Measurements from ENCODE around the gene CCNH. TPM values are rescaled to one million over a fixed set of nuclear protein-coding genes. Genes with fewer than 3 reads are reported as not detected.

Gene CCNH
- total and polyA plus RNA-seq, 2 experiments from 2014 or later, result 74.4 to 80.2 TPM

DNA sequence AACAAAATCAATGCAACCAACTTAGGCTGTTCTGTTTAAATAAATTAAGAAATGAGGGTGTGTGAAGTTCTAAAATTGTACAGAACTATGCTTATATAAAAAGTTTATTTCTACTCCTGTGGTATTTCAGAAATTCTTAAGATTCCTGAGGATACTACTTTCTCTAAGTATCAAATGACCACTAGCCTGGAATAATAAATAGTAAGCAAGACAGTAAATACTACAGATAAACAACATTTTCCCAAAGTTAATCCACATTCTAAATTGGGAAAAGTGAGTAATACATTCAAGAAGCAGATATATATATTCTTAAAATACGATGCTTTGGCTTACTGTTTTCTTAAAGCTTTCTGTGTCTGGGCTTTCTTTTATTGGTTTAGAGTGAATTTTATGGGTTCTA, 29.5 kb downstream of the CCNH start:
- no peak overlapping the region for H3K4me3 Mint-ChIP-seq
- no peak overlapping the region for H3K27ac Mint-ChIP-seq
- no peak for ATAC-seq
- Histone ChIP-seq H3F3A (replicated peaks; ENCODE audit: low read depth) (no peaks in the 10 kb centered on the region), H3K27ac (ENCODE audit: low read depth) (no peak overlapping the region), H4K20me1 (replicated peaks; ENCODE audit: insufficient read depth) (no peaks in the 10 kb centered on the region), H2AFZ (no peak overlapping the region), H3K9me2 (ENCODE audit: insufficient read depth) (no peaks in the 10 kb centered on the region), H3K36me3 (ENCODE audit: insufficient read depth) (peaks cover 25% of the 10 kb centered on the region), H3K4me2 (no peak overlapping the region), H3K4me1 (ENCODE audit: insufficient read depth) (no peaks in the 10 kb centered on the region), H3K4me3 (no peak overlapping the region), H3K27me3 (ENCODE audit: insufficient read depth) (no peaks in the 10 kb centered on the region), H3K79me2 (replicated peaks; ENCODE audit: insufficient read depth) (no peaks in the 10 kb centered on the region)
- H3K36me3 Mint-ChIP-seq (ENCODE audit: low read depth), result peaks cover 27% of the 10 kb centered on the region; the same call in 2 of the 3 replicates
- no peaks in the 10 kb centered on the region for H3K9me3 Mint-ChIP-seq
- TF ChIP-seq, protein P1, sequence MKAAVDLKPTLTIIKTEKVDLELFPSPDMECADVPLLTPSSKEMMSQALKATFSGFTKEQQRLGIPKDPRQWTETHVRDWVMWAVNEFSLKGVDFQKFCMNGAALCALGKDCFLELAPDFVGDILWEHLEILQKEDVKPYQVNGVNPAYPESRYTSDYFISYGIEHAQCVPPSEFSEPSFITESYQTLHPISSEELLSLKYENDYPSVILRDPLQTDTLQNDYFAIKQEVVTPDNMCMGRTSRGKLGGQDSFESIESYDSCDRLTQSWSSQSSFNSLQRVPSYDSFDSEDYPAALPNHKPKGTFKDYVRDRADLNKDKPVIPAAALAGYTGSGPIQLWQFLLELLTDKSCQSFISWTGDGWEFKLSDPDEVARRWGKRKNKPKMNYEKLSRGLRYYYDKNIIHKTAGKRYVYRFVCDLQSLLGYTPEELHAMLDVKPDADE (IDR thresholded peaks at IDR 0.05), result no peak
- no peak for TF ChIP-seq ZNF331 (CRISPR knock-in tag; IDR thresholded peaks at IDR 0.05; ENCODE audit: low read depth)
- TF ChIP-seq STAT1 (IDR thresholded peaks at IDR 0.05; ENCODE audit: unreplicated experiment), result no peak
- TF ChIP-seq EZH2 (IDR thresholded peaks at IDR 0.05; ENCODE audit: low read depth, unreplicated experiment), result no peak
- TF ChIP-seq, protein P2, sequence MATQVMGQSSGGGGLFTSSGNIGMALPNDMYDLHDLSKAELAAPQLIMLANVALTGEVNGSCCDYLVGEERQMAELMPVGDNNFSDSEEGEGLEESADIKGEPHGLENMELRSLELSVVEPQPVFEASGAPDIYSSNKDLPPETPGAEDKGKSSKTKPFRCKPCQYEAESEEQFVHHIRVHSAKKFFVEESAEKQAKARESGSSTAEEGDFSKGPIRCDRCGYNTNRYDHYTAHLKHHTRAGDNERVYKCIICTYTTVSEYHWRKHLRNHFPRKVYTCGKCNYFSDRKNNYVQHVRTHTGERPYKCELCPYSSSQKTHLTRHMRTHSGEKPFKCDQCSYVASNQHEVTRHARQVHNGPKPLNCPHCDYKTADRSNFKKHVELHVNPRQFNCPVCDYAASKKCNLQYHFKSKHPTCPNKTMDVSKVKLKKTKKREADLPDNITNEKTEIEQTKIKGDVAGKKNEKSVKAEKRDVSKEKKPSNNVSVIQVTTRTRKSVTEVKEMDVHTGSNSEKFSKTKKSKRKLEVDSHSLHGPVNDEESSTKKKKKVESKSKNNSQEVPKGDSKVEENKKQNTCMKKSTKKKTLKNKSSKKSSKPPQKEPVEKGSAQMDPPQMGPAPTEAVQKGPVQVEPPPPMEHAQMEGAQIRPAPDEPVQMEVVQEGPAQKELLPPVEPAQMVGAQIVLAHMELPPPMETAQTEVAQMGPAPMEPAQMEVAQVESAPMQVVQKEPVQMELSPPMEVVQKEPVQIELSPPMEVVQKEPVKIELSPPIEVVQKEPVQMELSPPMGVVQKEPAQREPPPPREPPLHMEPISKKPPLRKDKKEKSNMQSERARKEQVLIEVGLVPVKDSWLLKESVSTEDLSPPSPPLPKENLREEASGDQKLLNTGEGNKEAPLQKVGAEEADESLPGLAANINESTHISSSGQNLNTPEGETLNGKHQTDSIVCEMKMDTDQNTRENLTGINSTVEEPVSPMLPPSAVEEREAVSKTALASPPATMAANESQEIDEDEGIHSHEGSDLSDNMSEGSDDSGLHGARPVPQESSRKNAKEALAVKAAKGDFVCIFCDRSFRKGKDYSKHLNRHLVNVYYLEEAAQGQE (IDR thresholded peaks at IDR 0.05; ENCODE audit: unreplicated experiment), result no peak
- TF ChIP-seq, protein P3, sequence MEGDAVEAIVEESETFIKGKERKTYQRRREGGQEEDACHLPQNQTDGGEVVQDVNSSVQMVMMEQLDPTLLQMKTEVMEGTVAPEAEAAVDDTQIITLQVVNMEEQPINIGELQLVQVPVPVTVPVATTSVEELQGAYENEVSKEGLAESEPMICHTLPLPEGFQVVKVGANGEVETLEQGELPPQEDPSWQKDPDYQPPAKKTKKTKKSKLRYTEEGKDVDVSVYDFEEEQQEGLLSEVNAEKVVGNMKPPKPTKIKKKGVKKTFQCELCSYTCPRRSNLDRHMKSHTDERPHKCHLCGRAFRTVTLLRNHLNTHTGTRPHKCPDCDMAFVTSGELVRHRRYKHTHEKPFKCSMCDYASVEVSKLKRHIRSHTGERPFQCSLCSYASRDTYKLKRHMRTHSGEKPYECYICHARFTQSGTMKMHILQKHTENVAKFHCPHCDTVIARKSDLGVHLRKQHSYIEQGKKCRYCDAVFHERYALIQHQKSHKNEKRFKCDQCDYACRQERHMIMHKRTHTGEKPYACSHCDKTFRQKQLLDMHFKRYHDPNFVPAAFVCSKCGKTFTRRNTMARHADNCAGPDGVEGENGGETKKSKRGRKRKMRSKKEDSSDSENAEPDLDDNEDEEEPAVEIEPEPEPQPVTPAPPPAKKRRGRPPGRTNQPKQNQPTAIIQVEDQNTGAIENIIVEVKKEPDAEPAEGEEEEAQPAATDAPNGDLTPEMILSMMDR (conservative IDR thresholded peaks at IDR 0.05; ENCODE audit: low read depth in 2 of 2), result no peak
- no peak for TF ChIP-seq POLR2AphosphoS5 (IDR thresholded peaks at IDR 0.05; ENCODE audit: low read depth)
- H3K27me3 Mint-ChIP-seq (ENCODE audit: insufficient read depth, low read depth, poor library complexity), result peaks cover 2% of the 10 kb centered on the region
- no peak for DNase-seq (ENCODE audit: low spot score)
- no peaks in the 10 kb centered on the region for H3K4me1 Mint-ChIP-seq

DNA sequence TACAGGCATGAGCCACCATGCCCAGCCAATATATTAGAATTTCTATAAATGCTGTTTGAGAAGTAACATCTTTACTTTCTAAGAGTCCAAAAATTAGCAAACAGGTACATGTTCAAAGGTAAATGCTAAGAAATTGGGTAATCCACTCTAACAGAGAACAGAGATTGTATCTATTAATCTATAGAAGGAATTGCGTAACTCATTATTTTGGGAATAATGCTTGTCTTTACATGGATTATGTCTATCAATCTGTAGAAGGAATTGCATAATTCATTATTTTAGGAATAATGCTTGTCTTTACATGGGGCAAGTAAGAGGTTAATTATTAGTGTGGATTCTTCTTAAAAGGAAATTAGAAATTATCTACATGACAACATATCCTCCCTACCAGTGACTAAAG, 30.5 kb downstream of the CCNH start:
- H3F3A ChIP-seq (replicated peaks; ENCODE audit: low read depth), result no peaks in the 10 kb centered on the region
- H3K79me2 ChIP-seq (replicated peaks; ENCODE audit: insufficient read depth), result no peaks in the 10 kb centered on the region
- Mint-ChIP-seq H3K4me1 (no peaks in the 10 kb centered on the region), H3K4me3 (no peak overlapping the region), H3K36me3 (ENCODE audit: low read depth) (peaks cover 23% of the 10 kb centered on the region; the same call in 2 of the 3 replicates), H3K27me3 (ENCODE audit: insufficient read depth, low read depth, poor library complexity) (no peaks in the 10 kb centered on the region), H3K9me3 (no peaks in the 10 kb centered on the region), H3K27ac (no peak overlapping the region)
- no peak overlapping the region for H3K27ac ChIP-seq (ENCODE audit: low read depth)
- H4K20me1 ChIP-seq (replicated peaks; ENCODE audit: insufficient read depth), result no peaks in the 10 kb centered on the region
- H2AFZ ChIP-seq, result no peak overlapping the region
- no peaks in the 10 kb centered on the region for H3K27me3 ChIP-seq (ENCODE audit: insufficient read depth)
- DNase-seq (ENCODE audit: low spot score) (no peak), ATAC-seq (no peak)
- H3K4me2 ChIP-seq, result no peak overlapping the region
- no peaks in the 10 kb centered on the region for H3K4me1 ChIP-seq (ENCODE audit: insufficient read depth)
- H3K4me3 ChIP-seq, result no peak overlapping the region
- H3K36me3 ChIP-seq (ENCODE audit: insufficient read depth), result peaks cover 26% of the 10 kb centered on the region
- no peaks in the 10 kb centered on the region for H3K9me2 ChIP-seq (ENCODE audit: insufficient read depth)
- no peak for TF ChIP-seq POLR2AphosphoS5 (IDR thresholded peaks at IDR 0.05; ENCODE audit: low read depth)
- no peak for TF ChIP-seq ZNF331 (CRISPR knock-in tag; IDR thresholded peaks at IDR 0.05; ENCODE audit: low read depth)
- TF ChIP-seq, protein P3 (conservative IDR thresholded peaks at IDR 0.05; ENCODE audit: low read depth in 2 of 2), result no peak
- no peak for TF ChIP-seq ZNF114 (CRISPR knock-in tag; IDR thresholded peaks at IDR 0.05)
- no peak for TF ChIP-seq EZH2phosphoT487 (IDR thresholded peaks at IDR 0.05; ENCODE audit: unreplicated experiment)

Data from GM23338 (cell line).